ENCODE measurements around the gene TIPARP. TPM values are rescaled to one million over a fixed set of nuclear protein-coding genes. Genes with fewer than 3 reads are reported as not detected.
"Not testable (repeated sequence)": the region's sequence is repeated elsewhere in the genome, so short reads cannot be mapped to it uniquely, and the experiment has no call there.

TIPARP gene
- total RNA-seq, 1 donor from 2014 or later, result 27.2 TPM

DNA sequence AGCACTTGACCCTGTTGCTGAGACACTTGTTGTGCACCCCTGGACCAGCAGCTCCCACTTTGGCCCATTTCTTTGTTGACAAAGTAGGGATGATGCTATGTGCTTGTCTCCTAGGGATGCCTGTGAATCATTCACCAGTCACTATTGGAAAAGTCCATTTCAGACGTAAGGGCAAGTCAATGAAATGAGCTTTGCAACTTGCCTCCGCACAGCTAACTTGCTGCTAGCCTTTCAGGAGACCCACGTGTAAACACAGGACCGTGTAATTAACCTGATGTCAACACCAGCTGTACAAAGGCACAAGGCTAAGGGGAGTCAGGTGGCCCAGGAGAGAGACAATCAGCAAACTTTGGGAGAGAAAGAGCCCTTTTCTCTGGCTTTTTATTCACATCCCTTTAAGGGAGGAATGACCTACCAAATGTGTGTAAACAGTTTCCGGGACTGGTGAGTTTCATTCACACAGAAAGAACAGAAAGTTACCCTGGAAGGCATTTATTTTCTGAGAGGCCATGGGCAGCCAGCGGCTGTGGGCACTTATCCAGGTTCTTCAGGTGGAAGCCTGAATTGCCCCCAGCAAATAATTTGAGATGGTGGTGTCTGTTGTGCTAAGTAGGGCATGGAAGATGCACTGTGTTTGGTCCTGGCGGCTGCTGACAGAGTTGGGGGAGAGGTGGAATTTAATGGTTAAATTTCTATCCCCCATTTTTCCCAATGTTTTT lies 54.0 kb downstream of the TIPARP start:
- H3K27me3 ChIP-seq (ENCODE audit: low read depth), result no peaks in the 10 kb centered on the region
- DNase-seq, result no peak
- no peaks in the 10 kb centered on the region for H3K36me3 ChIP-seq
- intact Hi-C loops (cut with micrococcal nuclease), result no loop called here
- H3K9me3 ChIP-seq (replicated peaks), result no peaks in the 10 kb centered on the region
- TF ChIP-seq, protein P1, sequence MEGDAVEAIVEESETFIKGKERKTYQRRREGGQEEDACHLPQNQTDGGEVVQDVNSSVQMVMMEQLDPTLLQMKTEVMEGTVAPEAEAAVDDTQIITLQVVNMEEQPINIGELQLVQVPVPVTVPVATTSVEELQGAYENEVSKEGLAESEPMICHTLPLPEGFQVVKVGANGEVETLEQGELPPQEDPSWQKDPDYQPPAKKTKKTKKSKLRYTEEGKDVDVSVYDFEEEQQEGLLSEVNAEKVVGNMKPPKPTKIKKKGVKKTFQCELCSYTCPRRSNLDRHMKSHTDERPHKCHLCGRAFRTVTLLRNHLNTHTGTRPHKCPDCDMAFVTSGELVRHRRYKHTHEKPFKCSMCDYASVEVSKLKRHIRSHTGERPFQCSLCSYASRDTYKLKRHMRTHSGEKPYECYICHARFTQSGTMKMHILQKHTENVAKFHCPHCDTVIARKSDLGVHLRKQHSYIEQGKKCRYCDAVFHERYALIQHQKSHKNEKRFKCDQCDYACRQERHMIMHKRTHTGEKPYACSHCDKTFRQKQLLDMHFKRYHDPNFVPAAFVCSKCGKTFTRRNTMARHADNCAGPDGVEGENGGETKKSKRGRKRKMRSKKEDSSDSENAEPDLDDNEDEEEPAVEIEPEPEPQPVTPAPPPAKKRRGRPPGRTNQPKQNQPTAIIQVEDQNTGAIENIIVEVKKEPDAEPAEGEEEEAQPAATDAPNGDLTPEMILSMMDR (IDR thresholded peaks at IDR 0.05; ENCODE audit: borderline replicate concordance), result no peak
- H3K4me1 ChIP-seq, result peaks cover 9% of the 10 kb centered on the region
- H3K27ac ChIP-seq (replicated peaks), result no peak overlapping the region
- H3K4me3 ChIP-seq, result no peak overlapping the region

DNA sequence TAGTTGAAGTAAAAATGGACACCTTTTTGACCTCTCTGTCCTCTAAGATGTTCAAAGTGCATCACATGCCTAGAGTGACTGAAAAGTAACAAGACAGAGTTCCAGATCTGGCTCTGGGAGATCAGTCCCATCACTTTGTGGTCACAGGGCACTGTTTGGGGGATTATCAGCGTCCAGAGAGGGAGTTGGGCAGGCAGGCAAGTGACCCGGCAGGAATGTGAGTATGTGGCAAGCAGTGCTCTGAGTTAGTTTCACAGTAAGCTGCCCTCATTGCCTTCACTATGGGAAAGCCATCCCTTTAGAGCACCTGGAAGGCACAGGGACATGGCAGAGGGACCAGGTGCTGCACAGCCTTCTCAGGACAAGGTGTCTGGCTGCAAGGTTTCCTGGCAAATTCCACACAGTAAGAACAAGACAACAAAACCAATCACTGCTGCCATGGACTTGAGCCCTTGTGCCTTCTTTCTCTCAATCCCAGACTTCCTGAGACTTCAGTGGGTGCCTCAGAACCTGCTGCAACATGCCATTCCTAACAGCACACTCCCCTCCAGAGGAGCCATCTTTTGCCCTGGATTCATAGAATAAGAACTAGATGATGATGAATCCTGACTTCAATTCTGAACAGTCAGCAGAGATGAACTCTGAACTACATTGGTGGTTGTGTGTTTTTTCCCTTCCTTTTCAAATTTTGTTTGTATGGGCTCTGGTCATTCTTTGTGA lies 55.2 kb downstream of the TIPARP start:
- intact Hi-C loops (cut with micrococcal nuclease), result no loop called here
- no peak overlapping the region for H3K27ac ChIP-seq (replicated peaks)
- H3K9me3 ChIP-seq (replicated peaks), result no peaks in the 10 kb centered on the region
- TF ChIP-seq, protein P1 (IDR thresholded peaks at IDR 0.05; ENCODE audit: borderline replicate concordance), result no peak
- DNase-seq, result no peak
- peaks cover 8% of the 10 kb centered on the region for H3K4me1 ChIP-seq
- H3K36me3 ChIP-seq, result no peaks in the 10 kb centered on the region
- no peak overlapping the region for H3K4me3 ChIP-seq
- no peaks in the 10 kb centered on the region for H3K27me3 ChIP-seq (ENCODE audit: low read depth)

DNA sequence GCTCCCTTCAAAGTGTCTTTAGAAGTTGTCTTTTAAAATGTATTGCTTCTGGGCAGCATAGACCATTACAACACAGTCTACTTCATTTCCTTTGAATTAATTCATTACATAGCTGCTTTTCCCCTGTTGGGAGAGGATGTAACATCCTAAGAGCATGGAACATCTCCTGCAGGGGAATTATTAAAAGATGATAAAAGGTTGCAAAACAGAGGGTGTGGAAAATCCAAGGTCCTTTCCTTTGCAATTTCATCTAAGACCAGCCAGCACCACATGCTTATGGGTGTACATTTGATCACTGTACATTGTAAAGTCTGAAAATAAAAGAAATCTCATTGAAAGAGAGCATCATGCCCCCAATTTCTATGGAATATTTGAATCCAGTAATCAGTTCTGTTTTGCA lies 57.4 kb downstream of the TIPARP start:
- TF ChIP-seq, protein P1 (IDR thresholded peaks at IDR 0.05; ENCODE audit: borderline replicate concordance), result no peak
- intact Hi-C loops (cut with micrococcal nuclease), result no loop called here
- peaks cover 8% of the 10 kb centered on the region for H3K4me1 ChIP-seq
- H3K36me3 ChIP-seq, result no peaks in the 10 kb centered on the region
- no peaks in the 10 kb centered on the region for H3K9me3 ChIP-seq (replicated peaks)
- H3K4me3 ChIP-seq, result no peak overlapping the region
- no peak for DNase-seq
- H3K27me3 ChIP-seq (ENCODE audit: low read depth), result no peaks in the 10 kb centered on the region
- no peak overlapping the region for H3K27ac ChIP-seq (replicated peaks)

DNA sequence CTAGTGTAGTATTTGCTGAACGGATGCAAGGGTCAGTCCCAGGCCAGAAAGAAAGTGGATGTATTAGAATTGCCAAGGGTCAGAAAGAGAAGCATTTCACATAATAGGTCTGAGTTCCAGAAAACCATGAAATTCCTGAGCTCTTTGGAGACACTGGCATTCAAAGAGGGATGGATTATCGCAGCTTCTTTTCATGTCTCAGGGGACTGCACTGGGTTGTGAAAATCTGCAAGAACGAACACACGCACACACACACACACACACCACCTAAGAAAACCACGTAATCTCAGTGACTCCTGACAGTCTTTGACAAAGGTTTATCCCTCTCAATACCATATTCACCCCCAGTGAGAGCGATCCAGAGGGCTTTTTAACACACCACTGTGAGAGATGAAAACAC lies 57.9 kb downstream of the TIPARP start:
- Histone ChIP-seq H3K27me3 (ENCODE audit: low read depth) (no peaks in the 10 kb centered on the region), H3K27ac (replicated peaks) (no peak overlapping the region), H3K9me3 (replicated peaks) (no peaks in the 10 kb centered on the region), H3K36me3 (no peaks in the 10 kb centered on the region), H3K4me1 (peaks cover 8% of the 10 kb centered on the region), H3K4me3 (no peak overlapping the region)
- intact Hi-C loops (cut with micrococcal nuclease), result no loop called here
- TF ChIP-seq, protein P1 (IDR thresholded peaks at IDR 0.05; ENCODE audit: borderline replicate concordance), result no peak
- DNase-seq, result no peak

DNA sequence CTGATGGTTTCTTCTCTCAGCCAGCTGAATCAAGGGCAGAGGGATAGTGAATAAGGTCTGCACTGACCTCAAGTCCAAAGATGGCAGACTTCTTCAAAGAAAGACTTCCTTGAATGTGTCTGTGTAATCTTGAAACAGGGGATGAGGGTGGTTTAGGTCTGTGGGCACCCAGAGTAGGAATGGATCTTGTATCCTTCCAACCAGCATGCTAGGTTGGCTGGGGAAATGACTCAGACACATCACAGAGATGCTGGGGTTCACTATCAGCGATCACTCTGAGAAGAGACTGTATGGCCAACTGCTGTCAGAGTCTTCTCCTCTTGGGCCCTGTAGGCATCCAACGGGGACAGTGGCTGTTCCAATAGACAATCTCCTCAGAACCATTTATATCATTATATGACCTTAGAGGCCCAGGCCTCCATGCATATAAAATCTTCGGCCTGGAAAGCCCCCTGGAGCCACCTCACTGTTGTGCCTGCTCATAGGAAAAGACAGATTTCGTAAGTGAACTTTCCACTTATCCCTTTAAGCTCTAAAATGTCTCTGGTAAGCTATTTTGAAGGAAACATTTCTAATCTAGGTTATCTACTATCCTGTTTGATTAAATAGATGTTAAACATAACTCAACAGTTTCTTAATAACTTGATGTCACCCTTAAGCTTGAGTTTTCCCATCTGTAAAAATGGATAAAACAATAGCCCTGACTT lies 58.5 kb downstream of the TIPARP start:
- TF ChIP-seq, protein P1 (IDR thresholded peaks at IDR 0.05; ENCODE audit: borderline replicate concordance), result no peak
- H3K4me1 ChIP-seq, result peaks cover 6% of the 10 kb centered on the region
- no peak overlapping the region for H3K27ac ChIP-seq (replicated peaks)
- intact Hi-C loops (cut with micrococcal nuclease), result no loop called here
- no peaks in the 10 kb centered on the region for H3K36me3 ChIP-seq
- DNase-seq, result no peak
- H3K27me3 ChIP-seq (ENCODE audit: low read depth), result no peaks in the 10 kb centered on the region
- H3K9me3 ChIP-seq (replicated peaks), result no peaks in the 10 kb centered on the region
- H3K4me3 ChIP-seq, result no peak overlapping the region

DNA sequence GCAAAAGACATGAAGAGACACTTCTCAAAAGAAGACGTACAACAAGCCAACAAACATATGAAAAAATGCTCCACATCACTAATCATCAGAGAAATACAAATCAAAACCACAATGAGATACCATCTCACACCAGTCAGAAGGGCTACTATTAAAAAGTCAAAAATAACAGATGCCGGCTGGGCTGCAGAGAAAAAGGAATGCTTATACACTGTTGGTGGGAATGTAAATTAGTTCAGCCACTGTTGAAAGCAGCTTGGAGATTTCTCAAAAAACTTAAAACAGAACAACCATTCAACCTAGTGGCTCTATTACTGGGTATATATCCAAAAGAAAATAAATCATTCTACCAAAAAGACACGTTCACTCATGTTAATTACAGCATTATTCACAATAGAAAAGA lies 60.3 kb downstream of the TIPARP start:
- H3K27ac ChIP-seq (replicated peaks); H3K4me3 ChIP-seq; H3K4me1 ChIP-seq; H3K36me3 ChIP-seq; H3K9me3 ChIP-seq (replicated peaks); H3K27me3 ChIP-seq (ENCODE audit: low read depth); DNase-seq; intact Hi-C loops (cut with micrococcal nuclease): not testable (repeated sequence)

Data from left ventricle myocardium inferior (tissue), 1 donor.